HG03064 (cell line): ENCODE measurements around the gene KCNQ1OT1.
A peak's percentile ranks its signal among the peaks of the same experiment; 100 is the strongest.

Source experiments
- ATAC-seq: cut with Tn5 transposase; IDR thresholded peaks from one replicate; pipeline ENCODE4 v1.9.1; 2021; ENCODE audit warnings: low read depth; ENCODE audit not compliant: unreplicated experiment

The KCNQ1OT1 gene

DNA sequence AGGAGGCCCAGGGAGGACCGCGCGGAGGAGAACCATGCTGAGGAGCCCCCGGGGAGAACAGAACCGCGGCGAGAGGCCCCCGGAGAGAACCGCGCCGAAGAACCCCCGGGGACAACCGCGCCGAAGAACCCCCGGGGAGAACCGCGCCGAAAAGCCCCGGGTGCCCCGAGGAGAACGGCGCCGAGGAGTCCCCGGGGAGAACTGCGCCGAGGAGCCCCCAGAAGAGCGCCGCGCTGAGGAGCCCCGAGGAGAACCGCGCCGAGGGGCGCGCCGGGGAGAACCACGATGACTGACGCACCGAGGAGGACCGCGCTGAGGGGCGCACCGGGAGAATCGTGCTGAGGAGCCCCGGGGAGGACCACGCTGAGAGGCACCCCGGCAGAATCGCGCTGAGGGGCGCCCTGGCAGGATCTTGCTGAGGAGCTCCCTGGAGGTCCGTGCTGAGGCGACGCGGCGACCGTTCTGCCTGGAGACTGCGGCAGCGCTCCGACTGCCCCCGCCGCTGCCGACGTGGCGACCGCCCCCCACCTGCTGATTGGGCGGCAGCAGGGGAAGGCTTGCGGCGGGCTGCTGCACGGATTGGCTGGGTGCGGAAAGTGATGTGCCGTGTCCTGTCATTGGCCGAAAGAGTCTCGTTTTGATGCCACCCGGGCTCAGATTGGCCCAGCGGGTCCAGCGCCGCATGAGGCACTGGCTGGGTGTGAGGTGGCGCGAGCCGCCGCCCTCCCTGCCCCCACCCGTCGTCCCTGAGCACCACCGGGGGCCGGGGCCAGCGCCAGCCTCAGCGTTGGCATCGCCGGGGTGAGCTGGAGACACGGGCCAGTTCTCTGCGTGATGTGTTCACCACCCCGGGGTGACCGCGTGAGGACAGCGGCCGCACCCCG lies at the start of gene KCNQ1OT1:
Gene KCNQ1OT1, minus strand, starts transcription at position 464 of the 884 bp plus-strand sequence.
- peak; percentile 78 for ATAC-seq

DNA sequence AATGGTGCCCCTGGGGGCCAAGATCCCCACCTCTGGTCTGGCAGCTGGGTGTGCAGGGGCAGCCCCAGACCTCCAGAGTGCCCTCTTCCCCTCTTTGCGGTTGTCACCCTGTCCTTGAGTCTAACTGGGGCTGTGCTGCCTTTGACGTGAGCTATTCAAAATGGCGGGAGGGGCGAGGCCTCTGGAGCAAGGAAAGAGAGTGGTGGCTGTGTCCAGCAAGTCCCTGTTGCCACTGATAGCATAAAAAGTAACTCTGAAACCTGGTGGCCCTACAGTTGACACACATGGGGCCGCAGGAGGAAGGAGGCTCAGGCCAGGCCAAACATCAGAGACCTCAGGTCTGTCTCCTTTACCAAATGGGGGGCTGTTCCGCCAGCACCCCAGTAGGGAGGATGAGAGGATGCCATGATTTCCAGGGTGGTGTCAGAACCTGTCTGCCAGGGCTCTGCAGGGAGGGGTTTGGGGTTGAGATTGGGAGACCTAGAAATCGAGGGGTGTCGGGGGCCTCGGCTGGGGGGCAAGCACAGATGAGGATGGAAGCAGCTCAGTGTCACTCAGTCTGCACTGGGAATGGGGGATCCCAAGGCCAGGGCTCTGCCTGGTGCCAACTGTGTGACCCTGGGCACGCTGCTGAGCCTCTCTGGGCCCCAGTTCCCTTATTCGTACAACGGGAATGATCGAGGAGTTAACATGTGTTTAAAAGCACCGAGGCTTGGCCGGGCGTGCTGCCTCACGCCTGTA lies 49.2 kb upstream of the KCNQ1OT1 start:
- no peak for ATAC-seq

DNA sequence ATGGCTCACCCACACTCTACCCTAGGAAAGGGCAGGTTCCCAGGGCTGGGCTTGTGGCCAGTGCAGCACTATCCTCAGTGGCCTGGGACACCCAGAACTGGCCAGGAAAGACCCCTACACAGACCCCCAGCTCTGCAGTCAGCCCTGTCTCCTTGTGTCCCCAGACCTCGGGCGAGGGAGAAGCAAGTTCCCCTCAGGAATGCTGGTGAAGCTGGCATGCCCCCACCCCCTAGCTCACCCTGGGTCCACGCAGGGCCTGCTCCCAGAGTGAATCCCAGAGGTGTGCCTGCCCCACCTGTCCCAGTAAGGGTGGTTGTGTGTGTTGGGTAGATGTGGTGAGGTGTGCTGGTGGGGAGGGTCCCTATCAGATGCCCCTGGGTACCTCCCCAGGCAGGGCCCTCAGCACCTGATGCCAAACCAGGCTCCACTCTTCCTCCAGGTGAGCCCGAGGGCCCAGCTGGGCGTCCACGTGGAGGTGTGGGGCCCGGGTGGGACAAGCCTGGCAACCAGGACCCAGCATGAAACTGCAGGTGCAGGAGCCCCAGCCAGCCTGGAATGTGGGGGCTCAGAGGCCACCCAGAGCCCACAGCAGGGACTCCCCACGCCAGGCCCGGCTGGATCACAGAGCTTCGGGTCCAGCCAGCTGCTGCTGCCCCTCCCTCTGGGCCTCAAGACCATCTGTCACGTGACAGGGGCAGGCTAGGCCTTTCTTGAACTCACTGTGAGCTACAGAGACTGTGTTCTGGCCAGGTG lies 48.4 kb upstream of the KCNQ1OT1 start:
- ATAC-seq = no peak

DNA sequence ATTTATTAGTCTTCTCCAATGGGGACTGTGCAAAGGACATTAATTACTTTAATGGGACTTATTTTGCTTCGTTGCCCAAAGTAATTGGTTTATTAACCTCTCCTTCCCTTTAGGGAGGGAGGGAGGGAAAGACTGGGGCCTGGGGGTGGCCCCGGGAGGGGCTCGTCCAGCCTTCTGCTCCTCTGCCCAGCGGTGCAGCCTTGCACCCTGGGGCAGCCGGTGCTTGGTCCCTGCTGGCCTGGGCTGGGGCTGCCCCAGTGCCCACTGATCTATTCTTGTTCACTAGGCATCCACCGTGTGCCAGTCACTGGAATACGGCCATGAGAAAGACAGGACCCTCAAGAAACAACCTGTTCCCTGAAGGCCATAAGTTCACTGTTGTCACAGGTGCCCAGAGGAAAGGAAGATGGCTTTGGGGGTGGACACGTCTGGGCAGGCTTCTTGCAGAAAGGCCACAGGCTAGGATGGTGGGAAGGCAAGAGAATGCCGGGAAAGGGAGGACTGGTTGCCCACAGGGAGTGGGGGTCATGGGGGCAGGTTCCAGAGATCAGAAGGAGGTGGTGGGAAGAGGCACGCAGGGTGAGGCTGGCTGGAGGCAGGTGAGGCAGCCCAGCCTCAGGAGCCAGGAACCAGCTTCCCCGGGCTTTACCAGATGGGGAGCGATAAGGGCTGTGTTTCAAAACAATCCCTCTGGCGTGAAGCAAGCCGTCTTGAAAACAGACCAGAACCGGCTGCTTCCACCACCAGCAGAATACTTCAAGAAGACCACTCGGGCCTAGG lies 47.6 kb upstream of the KCNQ1OT1 start:
- no peak for ATAC-seq

DNA sequence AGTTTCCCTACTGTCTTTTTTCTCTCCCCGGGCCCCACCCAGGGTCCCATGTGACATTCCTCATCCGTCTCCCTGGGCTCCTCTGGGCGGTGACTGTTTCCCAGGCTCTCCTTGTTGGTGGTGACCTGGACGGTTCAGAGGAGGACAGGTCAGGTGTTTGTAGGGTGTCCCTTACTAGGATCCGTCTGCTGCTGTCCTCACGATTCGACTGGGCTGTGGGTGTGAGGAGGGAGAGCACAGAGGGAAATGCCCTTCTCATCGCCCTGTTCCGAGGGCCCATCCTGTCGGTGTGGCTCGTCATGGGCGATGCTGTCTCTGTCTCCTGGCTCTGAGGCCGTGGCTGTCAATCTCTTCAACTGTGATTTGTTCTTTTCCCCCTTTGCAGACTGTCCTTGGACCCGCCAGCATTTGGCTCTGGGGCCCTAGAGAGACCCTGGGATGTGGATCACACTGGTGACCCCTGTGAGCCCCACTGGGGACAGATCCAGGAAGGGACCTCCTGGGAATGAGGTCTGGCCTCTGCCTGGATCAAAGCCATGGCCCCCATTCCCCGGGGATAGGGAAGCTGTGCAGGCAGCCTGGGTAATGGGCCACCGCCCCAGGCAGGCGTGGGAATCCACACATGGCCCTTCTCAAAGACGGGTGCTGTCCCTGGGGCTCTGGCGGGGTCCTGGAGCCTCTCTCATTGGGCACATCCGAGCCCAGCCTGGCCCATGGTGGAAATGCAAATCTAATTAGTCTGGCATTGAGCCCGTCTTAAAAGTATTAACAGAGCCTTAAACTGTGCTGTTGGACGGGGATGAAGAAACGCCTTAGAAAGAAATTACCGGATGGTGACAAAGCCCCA lies 46.8 kb upstream of the KCNQ1OT1 start:
- ATAC-seq = no peak

DNA sequence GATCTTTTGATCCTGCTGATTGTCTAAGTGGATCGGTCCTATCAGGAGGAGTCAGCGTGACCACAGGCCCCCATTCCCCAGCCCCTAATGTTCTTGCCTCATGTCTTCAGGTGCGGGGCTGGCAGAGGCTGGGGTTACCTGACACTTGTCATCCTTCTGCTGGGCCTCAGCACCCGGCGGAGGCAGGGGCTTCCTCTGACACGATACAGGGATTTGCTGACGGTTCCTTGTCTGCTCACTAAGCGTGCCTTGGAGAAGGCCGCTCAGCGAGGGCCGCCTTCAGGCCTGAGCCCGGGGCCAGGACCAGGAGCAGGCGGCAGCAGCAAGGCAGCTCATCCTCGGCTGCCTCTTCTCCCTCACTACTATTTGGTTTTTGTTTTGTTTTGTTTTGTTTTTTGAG lies 45.7 kb upstream of the KCNQ1OT1 start:
- ATAC-seq = no peak

DNA sequence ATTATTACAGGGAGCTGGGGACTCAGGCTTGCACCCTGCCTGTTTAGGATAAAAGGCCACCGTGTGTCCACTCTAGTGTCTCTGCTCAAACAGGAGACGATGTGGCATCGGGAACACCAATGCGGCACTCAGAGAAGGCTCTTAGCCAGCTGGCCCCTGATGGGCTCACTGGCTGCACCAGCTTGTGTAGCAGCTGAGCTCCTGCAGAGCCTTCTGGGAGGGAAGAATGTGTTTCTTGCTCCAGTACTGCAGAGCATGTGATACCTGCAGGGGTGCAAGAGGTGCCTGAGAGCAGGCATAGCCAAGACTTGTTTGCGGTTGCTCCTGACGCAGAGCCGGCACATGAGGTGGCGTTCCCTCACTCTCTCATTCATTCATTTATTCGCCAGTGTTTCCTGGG lies 44.4 kb upstream of the KCNQ1OT1 start:
- no peak for ATAC-seq

DNA sequence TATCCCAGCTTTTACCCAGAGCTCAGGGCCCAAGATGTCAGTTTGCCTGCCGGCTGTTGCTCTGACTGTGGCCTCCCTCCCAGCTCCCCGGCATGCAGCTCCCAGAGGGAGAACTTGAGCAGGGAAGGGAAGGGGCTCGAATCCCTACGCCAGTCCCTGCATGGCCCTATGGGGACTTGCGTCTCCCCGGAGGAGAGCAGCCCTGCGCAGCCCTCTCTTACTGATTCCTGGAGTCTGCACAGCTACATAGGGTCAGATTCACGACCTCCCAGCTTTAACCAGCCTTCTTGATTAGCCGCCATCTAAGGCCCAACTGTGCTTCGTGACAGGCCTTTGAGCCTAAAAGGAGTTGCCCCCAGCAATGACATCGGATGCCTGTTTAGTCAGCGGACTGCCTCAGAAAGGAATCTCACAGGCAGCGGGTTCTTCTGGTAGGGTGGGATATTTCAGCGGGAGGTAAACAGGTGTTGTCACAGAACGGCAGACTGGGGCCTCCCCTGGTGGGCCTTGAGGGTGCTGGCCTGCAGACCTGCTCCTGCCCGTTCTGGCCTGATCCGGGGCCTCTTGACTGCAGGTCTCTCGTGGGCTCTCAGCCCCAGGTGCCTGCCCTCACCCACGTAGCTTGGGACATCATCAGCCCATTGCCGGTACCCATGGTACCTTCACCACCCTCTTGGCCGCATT lies 43.8 kb upstream of the KCNQ1OT1 start:
- ATAC-seq = no peak

DNA sequence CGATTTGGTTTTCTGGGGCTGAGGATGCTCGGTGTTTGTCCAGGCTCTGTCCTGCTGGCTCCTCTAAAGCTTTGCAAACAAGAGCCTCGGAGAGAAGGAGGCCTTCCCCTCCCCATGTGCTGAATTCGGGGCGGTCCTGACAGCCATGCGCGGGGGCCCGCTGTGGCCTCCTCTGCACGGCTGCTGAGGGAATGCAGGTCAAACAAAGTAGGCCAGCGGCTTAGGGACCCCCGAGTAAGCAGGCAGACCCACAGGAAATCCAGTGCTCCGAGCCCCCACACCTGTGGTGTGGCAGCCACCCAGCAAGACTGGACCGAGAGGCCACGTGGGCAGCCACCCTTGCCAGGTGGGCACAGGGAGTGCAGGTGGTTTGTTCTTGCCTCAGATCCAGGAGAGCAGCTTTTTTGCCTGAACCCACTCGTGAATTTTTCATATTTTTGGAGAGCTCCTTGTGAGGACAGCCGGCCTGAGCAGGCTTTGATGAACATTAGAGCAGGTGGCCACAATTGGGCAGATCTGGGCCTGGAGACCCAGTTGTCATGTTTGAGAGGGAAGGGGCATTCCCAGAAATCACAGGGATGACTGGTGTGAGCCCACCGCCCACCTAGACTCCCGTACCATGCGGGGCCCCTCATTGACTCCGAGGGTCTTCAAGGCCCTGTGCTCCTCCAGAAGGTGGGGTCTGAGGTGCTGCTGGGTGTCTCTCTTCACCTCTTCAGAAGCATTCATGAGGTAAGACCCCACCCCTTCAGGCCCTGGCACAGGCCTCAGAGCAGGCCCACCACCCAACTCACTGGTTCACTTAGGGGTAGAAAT lies 43.0 kb upstream of the KCNQ1OT1 start:
- ATAC-seq = no peak

DNA sequence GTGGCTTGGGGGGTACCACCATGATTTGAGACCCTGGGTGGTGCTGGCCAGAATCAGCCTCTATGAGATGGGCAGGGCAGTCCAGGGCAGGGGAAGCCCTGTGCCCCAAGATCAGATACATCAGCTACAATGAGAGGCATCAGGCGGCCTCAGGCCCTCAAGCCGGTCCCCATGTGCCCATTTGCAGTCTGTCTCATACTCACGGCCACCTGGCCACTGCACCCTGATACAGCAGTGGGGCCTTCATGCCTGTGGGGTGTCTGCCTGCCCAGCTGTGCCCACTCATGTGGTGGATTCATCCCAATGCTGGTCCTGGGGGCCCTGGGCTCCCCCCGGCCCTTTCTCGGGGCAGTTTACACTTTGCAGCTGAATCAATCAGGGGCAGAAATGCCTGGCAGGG lies 42.4 kb upstream of the KCNQ1OT1 start:
- no peak for ATAC-seq

DNA sequence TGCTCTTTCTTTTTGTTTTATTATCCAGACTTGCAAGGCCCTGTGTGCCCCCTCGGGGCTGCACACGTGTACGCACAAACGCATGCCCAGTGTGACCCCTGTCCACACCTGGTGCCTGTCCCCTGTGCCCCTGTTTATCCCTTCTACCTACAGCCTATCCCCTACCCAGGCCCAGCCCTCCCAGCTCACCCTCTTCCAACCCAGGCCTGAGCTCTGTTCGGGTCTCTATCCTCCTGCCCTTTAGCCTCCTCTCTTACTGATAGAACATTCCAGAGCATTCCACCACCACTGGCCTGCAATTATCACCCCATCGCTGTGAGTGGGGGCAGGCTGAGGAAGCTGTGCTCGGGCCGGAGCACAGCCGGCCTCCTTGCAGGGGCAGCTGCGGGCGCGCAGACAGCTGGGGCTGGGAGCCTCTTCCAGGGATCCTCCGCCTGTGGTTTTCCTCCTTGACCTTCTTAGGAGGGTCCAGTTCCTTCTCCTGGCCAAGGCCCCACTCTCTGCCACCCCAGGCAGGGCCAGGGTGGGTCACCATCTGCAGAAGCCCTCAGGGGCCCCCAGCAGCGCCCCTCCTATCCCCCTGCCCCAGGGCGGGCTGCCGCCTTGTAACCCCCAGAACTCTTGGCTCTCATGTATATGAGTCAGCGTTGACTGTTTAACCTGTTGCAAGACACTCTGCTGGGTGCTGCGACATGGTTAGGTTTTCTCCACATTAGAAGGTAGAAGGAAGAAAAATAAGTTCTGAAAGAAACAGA lies 41.8 kb upstream of the KCNQ1OT1 start:
- ATAC-seq = no peak

DNA sequence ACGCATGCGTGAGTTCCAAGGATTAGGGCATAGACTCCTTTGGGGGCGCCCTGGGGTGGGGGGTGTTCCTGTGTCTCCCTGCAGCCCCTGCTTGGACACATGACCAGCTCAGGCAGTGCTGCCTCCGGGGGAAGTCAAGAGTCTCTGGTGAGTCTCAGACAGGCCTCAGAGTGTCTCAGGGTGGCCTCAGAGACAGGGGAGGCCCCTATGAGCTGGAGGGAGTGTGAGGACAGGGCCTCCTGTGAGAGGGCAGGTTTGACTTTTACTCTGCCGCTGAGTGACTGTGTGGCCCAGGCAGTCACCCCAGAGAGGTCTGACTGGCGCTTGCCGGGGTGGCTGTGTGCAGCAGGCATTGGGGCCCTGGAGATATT lies 41.2 kb upstream of the KCNQ1OT1 start:
- ATAC-seq = no peak

DNA sequence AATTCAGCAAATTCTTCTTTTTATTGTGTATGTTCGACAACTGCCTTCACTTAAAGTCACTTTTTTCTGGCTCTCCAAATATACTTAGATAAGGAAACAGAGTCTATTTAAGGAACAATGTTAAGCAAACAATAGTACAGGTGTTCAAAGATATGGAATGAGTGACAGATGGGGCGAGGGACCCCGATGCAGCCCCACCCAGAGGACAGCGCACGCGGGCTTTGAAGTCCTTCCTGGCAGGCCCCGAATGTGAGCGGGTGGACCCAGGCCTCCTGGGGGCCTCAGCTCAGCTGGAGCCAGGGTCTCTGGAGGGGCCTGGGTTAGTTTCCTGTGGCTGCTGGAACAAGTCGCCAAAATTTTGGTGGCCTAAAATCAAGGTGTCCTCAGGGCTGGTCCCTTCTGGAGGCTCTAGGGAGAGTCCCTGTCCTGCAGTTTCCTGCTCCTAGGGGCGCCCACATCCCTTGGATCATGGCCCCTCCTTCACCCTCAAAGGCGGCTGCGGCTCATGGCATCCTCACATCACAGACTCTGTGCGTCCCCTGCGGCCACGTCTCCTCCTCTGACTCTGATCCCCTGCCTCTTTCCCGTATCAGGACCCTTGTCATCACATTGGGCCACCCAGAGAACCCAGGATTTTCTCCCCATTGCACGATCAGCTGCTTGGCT lies 40.6 kb upstream of the KCNQ1OT1 start:
- no peak for ATAC-seq

DNA sequence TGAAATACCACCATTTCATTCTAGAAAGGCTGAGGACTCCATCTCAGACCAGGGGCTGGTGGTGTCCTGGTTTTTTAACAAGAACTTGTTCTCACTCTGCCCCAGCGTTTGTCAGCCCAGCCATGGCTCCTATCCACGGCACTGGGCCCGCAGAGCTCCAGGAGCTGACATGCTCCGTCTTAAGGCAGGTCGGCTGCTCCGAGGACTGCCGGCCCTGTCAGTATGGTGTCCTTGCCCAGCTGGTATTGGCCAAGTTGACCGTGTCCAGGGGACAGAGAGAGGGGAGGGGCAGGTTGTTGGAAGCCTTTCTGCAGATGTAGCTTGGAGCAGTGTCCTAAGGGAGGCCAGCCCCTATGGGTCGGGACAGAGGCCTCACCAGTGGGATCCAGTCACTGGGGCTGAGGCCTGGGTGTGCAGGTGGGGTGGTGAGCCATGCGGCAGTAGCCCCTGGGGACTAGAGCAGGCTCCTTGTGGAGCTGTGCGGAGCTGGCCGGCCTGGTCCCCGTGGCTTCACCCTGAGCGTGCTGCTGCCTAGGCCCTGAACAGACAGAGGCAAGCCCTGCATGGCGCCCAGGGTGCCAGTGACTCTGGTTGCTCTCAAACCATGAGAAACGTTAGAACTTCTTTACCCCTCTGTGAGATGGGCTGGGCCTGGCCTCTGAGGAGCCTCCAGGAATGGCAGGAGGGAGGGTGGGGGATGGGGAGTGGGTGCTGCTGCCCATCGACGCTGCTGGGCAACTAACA lies 39.9 kb upstream of the KCNQ1OT1 start:
- no peak for ATAC-seq

DNA sequence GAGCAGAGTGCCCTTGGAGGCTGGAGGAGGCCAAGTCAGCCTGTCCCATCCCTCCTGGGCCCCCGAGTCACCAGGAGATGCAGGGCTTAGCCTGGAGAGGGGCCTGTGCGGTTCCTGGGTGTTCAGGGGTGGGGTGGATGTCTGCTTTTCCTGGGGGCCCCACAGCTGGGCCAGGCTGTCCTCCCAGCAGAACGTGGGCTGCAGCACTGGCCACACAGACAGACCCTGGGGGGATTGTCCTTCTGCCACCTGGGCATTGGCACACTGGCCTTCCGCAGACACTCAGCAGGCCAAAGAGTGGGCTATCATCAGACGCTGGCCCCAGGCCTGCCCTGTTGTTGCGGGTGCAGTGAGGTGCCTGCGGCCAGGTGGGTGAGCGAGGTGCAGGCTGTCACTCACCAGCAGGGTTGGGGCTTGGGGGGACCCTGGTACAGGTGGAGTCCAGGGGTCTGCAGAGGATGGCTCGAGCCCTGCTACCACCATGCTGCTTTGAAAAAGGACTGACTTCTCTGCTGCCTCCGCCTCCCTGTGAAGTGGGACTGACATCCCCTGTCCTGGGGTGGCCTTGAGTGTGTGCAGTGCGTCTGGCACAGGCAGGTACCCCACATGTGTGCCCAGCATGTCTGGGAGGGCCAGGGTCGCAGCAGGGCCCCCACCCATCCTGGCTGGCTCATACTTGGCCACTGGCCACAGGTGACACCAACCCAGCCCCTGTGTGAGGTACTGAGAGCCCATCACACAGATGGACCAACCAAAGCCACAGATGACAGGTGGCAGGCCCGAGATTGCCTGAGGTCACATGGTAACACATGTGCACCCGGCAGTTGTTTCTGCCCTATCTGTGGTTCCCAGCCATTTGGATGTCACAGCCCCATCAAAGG lies 39.0 kb upstream of the KCNQ1OT1 start:
- no peak for ATAC-seq
